GM18870 (cell line): ENCODE measurements around the gene PDE6B.
"Not testable (repeated sequence)": the region's sequence is repeated elsewhere in the genome, so short reads cannot be mapped to it uniquely, and the experiment has no call there.

ENCODE experiments used
- ATAC-seq: cut with Tn5 transposase; IDR thresholded peaks from one replicate; pipeline ENCODE4 v1.9.1; 2021; ENCODE audit warnings: moderate library complexity; ENCODE audit not compliant: unreplicated experiment

Gene PDE6B

DNA sequence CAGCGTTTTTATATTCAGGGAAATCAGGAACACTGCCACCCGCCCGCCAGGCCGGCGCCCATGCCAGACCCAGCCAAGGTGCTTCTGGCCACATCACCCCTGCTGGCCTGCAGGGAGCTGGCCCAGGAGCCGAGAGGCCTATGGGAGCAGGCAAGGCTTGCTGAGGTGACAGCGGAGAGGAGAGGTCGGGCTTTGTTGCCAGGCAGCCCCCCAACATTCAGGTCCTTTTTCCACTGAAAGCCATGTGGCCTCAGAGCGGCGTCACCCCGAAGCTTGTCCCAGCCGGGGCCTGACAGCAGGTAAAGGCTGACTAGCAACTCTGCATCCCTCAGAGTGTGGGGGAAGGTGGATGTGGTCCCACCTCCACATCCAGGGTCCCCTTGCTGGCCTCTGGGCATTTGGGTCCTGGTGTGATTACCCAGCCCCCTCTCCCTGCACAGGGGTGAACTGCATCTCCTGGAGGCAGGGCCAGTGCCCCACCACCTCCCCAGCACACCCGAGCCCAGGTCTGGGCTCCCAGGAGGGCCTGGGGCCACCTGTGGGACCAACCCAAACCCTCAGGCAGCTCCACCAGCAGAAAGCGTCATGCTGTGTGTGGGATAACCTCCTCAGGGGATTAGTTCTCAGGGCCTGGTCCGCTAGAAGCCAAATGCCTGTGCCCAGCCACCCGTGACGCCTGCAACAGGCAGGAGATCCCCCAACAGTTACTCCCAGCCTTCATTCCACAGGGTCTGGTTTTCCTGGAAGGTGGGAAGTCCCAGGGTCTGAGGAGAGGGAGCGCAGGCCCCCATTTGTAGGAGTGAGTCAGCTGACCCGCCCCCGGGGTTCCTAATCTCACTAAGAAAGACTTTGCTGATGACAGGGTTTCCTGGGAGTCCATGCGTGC is at the start of gene PDE6B:
TSS of gene PDE6B (plus strand) at position 869 of the 886 bp plus-strand sequence. CDS start 54 bp downstream, outside the sequence.
- ATAC-seq = no peak

DNA sequence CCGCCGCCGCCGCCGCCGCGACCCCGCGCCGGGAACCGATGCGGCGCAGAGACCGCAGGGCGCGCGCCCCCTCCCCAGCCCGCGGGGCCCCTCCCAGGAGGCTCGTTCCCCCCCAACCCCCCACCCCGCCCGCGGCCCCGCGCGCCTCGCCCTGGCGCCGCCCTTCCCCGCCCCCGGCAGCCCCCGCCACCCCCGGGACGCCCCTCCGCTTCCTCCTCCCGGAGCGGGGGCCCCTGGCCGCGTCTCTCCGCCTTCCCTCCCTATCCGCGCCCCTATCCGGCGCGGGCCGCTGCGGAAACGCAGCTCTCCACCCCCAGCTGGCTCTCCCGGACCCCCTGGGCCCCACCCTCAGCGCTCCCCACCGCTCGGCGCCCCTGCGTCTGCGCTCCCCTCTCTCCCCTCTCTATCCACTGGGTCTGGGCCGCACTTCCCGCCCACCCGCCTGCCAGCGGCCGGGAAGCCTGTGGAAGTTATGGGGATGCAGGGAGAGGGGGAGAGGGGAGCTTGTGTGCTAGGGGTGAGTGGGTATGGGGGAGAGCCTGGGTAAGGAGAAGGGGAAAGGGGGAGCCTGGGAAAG is 49.0 kb upstream of the PDE6B start, which contains the start of gene TMEM271:
TSS of gene TMEM271 (minus strand) at position 51 of the 577 bp plus-strand sequence. CDS start 233 bp downstream, outside the sequence.
- no peak for ATAC-seq

DNA sequence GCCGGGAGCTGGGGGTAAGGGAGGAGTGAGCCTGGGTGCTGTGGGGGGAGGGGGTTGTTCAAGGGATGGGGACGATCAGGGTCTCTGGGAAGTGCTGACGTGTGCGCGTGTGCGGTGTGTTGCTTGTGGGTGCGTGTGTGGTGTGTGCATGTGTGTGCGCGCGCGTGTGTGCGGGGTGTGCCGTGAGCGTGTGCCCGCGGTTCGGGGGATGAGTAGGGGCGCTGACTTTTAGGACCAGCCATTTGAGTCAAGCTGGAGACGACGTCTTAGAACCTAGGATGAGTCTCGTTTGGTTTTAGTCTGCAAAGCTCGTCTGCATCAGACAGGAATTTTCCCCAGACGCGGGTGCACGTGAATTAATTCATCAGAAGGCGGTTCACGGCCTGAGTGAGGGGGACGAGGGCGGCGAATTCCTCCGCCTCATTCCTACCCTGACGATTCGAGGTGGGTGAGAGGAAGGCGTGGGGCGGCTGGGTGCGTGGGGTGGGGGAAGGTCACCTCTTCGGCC is 48.3 kb upstream of the PDE6B start:
- ATAC-seq = no peak

DNA sequence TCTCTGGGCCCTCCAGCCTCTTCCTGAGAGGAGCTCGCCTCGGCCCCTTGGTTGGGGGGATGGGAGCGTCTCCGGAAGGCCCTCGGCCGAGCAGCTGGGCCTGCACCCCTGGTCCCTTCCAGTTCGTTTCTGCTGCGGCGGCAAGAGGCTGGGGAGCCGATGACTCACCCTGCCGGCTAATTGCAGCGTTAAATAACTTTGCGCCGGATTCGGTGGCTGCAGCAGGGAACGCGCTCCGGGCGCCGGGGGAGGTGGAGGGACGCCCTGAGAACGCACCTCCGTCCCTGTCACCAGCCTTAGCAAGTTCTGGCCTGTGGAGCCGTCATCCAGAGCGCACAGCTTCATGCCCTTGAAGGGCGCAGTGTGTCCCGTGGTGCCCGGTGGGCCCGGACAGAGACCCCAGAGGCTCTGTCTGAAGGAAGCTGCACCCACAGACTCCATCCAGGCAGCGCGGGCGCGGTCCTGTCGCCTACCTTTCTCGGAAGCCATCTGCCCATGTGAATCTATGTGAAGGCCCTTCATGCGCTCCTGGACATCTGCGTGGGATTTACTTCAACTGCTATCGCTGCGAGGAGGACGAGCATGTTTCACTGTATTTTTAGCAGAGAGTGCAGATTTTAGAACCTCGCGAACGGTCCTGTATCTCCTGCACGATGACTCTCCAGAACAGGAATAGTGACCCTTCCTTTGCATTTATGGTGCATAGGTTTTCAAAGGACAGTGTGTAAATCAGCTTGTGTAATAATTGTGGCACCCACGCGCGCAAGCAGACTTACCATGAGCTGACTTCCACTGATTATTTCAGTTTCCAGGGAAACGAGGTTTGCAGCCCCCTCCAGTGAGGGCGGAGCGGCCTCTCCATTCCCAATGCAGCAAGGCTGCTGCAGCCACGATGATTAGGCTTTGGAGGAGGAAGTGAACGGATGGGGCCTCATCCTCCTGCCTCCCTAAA is 47.6 kb upstream of the PDE6B start:
- ATAC-seq = no peak

- ATAC-seq = no peak
These were observed 46.6 kb upstream of the PDE6B start for GRCh38 chr4:578451-579443.

DNA sequence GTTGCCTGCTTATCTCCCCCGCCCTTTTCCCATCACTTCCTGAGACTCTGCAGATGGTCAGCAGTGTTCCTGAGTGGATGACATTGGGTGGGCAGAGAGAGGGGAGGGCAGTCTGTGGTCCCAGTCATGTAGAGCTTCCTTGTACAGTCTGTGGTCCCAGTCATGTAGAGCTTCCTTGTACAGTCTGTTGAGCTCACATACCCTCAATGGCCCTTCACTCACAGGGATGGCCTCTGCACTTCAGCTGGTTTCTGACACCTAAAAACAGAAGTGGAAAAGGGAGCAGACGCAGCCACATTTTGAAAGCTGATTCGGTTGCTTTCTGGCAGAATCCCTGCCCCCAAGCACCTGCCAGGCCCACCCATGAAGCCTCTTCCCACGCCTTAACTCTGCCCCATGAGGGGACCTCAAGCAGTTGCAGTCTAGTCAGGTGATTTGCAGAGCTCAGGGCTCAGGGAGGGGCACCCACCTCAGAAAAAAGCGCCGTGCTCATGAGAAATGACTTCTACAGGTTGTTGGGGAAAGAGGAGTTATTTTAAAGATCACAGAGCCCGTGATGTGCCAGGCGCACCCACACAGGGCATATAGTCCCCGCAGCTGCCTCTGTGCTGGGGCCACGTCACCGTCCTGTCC is 45.7 kb upstream of the PDE6B start:
- ATAC-seq = no peak

DNA sequence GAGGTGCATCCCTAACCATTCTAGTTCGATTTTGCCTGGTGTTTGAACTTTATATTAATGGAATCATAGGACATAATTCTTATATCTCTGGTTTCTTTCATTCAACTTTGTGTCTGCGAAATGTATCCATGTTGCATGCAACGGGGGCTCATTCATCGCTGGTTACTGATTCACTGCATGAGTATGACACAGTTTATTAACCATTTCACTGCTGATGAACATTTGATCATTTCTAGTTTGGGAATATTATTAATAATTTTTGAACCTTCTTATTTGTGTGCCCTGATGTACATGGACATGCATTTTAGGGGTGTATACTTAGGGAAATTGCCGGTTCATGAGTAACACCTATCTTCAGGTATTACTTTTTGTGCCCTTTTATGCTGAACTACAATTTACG is 44.2 kb upstream of the PDE6B start:
- no peak for ATAC-seq

DNA sequence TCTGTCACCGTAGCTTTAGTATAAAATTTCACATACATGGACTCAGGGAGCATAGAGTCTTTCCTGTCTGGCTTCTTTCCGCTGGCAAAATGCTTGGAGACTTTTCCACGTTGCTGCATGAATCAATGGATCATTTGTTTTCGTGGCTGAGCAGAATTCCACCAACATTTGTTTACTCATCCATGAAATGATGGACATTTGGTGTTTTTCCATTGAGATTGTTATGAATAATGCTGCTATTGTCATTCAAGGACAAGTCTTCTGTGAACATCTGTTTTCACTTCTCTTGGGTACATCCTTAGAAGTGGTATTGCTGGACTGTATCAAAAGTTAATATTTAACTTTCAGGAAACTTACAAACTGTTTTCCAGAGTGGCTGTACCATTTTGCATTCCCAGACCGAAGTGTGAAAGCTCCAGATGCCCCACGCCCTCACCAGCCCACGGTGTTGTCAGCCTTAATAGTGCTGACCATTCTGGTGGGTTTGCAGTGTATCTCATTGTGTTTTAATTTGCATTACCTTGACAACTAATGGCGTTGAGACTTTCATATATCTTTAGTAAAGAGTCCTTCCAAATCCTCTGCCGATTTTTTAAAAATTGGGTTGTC is 43.5 kb upstream of the PDE6B start:
- no peak for ATAC-seq

GRCh38 chr4:583820-584219 is 41.6 kb upstream of the PDE6B start:
- ATAC-seq = no peak

DNA sequence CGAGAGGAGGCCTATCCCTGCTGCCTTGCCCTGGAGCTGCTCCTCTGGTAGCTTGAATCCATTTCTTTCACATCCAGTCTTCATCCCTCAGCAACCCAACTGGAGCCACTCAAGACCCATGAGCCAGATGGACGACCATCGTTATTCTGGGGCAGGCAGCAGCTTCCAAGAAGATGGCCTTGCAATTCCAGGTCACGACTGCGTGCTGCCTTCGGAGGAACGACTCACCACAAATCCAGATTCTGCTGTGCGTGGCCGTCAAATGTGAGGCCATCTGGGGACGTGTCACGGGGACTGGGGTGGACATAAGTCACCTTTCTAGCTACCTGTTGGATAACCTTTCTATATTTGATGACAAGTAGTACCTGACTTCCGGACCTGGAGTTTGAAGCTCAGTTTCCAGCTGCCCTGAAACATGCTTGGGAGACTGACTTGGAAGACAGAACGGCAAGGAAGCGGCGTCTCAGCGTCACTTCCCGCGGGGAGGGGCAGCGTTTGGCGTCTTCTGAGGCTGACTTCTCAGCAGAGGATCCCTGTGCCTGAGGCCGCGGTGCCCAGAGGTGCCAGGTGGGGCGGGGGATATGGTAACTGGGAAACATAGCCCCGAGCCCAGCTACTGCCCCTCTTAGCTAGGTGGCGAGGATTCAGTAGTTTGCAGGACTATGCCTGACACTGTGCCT is 37.6 kb upstream of the PDE6B start:
- no peak for ATAC-seq

GRCh38 chr4:588351-588849 is 37.0 kb upstream of the PDE6B start:
- no peak for ATAC-seq

GRCh38 chr4:589219-589963 is 36.0 kb upstream of the PDE6B start:
- ATAC-seq = no peak

- ATAC-seq = no peak
These were observed 35.0 kb upstream of the PDE6B start for GRCh38 chr4:590313-590841.

DNA sequence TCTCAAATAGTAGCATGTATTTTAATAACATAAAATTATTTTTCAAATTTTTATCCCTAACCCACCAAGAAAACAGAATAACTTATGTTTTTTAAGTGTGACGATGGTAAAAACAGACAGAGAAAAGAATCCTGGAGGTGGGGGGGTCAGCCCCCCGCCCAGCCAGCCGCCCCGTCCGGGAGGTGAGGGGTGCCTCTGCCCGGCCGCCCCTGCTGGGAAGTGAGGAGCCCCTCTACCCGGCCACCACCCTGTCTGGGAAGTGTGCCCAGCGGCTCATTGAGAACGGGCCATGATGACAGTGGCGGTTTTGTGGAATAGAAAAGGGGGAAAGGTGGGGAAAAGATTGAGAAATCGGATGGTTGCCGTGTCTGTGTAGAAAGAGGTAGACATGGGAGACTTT is 33.2 kb upstream of the PDE6B start:
- not testable (repeated sequence) for ATAC-seq

GRCh38 chr4:592825-593520 is 32.4 kb upstream of the PDE6B start:
- ATAC-seq = no peak

- no peak for ATAC-seq
These were observed 26.4 kb upstream of the PDE6B start for GRCh38 chr4:598925-599324.

DNA sequence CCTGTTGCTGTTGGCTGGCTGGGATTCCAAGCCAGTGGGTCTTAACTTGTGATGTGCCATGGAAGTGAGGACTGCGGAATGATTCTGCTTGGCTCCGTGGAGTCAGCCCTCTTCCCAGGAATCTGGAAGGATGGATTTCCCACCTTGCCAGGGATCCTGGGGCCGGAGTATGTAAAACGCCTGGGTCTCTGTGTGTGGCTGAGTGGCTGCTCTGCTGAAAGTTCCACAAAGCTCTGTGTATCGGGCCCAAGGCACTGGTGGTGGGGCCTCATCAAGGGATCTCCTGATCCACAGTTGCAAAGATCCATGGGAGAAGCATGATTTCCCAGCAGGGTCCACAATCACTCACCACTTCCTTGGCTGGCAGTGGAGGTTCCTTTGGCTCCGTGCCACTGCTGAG is 25.2 kb upstream of the PDE6B start:
- ATAC-seq = no peak
